Smooth muscle cell (in vitro differentiated cells): ENCODE results near the gene ELF5. TPM values are rescaled to one million over a fixed set of nuclear protein-coding genes. Genes with fewer than 3 reads are reported as not detected.

Experiments used
- DNase-seq: peaks from one replicate; lab custom pipeline; 2025; ENCODE audit not compliant: unreplicated experiment; lab: John Stamatoyannopoulos, UW
- H2AFZ ChIP-seq: fragments of 200-600 bp; sonication (generic); 2 replicates; pipeline ENCODE4 v1.6.0; 2016; ENCODE audit warnings: antibody characterized with exemption, low read depth, mild to moderate bottlenecking
- H3F3A ChIP-seq: fragments of 200-600 bp; sonication (generic); 2 replicates; pipeline ENCODE4 v1.6.0; 2017; ENCODE audit warnings: antibody characterized with exemption, low read depth
- H3K27ac ChIP-seq: fragments of 200-600 bp; sonication (generic); 2 replicates; pipeline ENCODE4 v1.5.1; 2016; ENCODE audit warnings: low read depth, mild to moderate bottlenecking
- H3K27me3 ChIP-seq: fragments of 200-600 bp; sonication (generic); 2 replicates; pipeline ENCODE4 v1.6.1; 2016; ENCODE audit warnings: low read depth, mild to moderate bottlenecking
- H3K36me3 ChIP-seq: fragments of 200-600 bp; sonication (generic); 2 replicates; pipeline ENCODE4 v1.5.1; 2016; ENCODE audit warnings: low read depth
- H3K4me1 ChIP-seq: fragments of 200-600 bp; sonication (generic); 2 replicates; pipeline ENCODE4 v1.5.1; 2016; ENCODE audit warnings: low read depth
- H3K4me2 ChIP-seq: fragments of 200-600 bp; sonication (generic); 2 replicates; pipeline ENCODE4 v1.6.0; 2016; ENCODE audit warnings: mild to moderate bottlenecking
- H3K4me3 ChIP-seq: fragments of 200-600 bp; sonication (generic); 2 replicates; pipeline ENCODE4 v1.5.1; 2016; ENCODE audit warnings: mild to moderate bottlenecking
- H3K79me2 ChIP-seq: fragments of 200-600 bp; sonication (generic); 2 replicates; pipeline ENCODE4 v1.6.0; 2016; ENCODE audit warnings: low read depth, mild to moderate bottlenecking
- H3K9ac ChIP-seq: fragments of 200-600 bp; sonication (generic); 2 replicates; pipeline ENCODE4 v1.6.0; 2016; ENCODE audit warnings: low read depth
- H3K9me3 ChIP-seq: fragments of 200-600 bp; sonication (generic); replicated peaks from 2 replicates; pipeline ENCODE4 v1.5.1; 2016; ENCODE audit warnings: low read depth
- H4K20me1 ChIP-seq: fragments of 200-600 bp; sonication (generic); 2 replicates; pipeline ENCODE4 v1.6.0; 2016; ENCODE audit warnings: low read depth
- WGBS: methylation state at CpG from one replicate; pipeline ENCODE4 v1.1.7; 2016; ENCODE audit warnings: low lambda C conversion rate; 5-methylcytosine and 5-hydroxymethylcytosine counted together
- polyA plus RNA-seq: library from polyadenylated mRNA; unstranded; fragments of >200 nt; fragmentation: Nextera tagmentation; extraction: Ambion mirVana; gene quantifications from 2 replicates; pipeline ENCODE4 v1.2.1, GENCODE V29; 2016
- total RNA-seq: library from RNA; depleted of rRNA; stranded (reverse); fragments of >200 nt; gene quantifications from 2 replicates; pipeline ENCODE4 v1.2.3, GENCODE V29; 2014
- TF ChIP-seq, protein P1 (sequence below): fragments of 200-600 bp; sonication (generic); IDR thresholded peaks from 2 replicates; pipeline ENCODE4 v1.5.1; 2017; ENCODE audit warnings: borderline replicate concordance, mild to moderate bottlenecking, antibody characterized with exemption; ENCODE audit not compliant: insufficient read depth, poor library complexity, severe bottlenecking

ELF5 gene
- total and polyA plus RNA-seq, 2 experiments from 2014 or later = 0.67 TPM; not detected in 1

DNA sequence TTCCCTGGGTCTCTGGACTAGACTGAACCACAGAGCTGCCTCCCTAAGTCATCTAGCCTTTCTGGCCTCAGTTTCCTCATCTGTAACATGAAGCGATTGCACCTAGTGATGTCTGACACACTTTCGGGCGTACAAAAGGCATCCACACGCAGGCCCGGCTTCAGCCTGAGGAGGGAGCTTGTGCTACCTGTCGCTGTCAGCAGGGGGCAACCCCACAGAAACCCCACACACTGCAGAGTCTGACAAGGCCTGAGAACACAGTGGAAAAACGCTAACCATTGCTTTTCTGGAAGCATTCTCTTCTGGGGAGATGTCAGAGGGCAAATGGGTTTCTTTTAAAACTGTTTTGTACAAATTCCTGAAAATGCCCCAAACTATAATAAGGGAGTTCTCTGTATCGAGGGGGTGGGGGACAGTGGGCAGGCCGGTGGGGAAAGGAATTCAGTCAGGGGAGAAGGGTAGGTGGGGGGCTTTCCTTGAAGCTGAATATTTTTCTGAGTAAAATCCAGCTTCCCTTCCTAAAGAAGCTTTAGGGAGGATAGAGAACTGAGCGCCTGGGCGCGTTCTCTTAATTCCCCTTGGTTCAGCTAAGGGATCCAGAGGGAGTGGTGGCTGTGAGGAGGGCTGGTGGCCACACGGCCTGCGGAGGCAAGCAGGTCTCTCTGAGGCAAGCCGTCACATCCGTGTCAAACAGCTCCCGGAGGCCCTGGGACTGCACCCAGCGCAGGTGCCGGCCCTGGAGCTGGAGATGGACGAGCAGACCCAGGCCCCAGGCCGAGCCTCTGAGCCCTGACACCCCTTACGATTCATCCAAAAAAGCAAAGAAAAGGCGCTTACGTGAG, 533 bp downstream of the ELF5 start:
- Histone ChIP-seq H3K27me3 (no peaks in the 10 kb centered on the region), H3K4me3 (no peak overlapping the region), H2AFZ (no peak overlapping the region), H3K79me2 (no peaks in the 10 kb centered on the region), H3F3A (no peaks in the 10 kb centered on the region), H3K36me3 (no peaks in the 10 kb centered on the region), H3K4me2 (no peak overlapping the region), H3K27ac (no peak overlapping the region), H3K9ac (no peak overlapping the region), H4K20me1 (no peaks in the 10 kb centered on the region), H3K4me1 (no peaks in the 10 kb centered on the region), H3K9me3 (no peaks in the 10 kb centered on the region)
- TF ChIP-seq, protein P1, sequence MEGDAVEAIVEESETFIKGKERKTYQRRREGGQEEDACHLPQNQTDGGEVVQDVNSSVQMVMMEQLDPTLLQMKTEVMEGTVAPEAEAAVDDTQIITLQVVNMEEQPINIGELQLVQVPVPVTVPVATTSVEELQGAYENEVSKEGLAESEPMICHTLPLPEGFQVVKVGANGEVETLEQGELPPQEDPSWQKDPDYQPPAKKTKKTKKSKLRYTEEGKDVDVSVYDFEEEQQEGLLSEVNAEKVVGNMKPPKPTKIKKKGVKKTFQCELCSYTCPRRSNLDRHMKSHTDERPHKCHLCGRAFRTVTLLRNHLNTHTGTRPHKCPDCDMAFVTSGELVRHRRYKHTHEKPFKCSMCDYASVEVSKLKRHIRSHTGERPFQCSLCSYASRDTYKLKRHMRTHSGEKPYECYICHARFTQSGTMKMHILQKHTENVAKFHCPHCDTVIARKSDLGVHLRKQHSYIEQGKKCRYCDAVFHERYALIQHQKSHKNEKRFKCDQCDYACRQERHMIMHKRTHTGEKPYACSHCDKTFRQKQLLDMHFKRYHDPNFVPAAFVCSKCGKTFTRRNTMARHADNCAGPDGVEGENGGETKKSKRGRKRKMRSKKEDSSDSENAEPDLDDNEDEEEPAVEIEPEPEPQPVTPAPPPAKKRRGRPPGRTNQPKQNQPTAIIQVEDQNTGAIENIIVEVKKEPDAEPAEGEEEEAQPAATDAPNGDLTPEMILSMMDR = peak; percentile 58
- WGBS = 72% methylated on average over 24 of the region's 24 CpGs
- DNase-seq = no peak

DNA sequence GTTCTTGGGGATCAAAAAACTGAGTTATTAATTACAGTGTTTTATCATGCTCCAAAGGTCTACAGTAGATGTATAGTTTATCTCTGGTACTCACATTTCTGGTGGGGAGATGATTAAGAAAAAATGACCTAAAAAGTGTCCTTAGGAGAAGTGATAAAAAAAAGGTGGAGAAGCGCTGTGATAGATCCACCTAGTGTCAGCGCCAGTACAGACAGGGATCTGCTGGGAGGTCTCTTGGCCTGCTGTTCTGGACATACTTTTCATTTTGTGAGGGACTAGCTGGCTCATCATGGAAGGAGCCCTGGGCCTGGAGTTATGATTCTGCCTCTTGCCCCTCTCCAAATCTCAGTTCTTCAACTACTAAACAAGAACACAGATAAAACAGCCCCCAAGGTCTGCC, 2.9 kb downstream of the ELF5 start:
- Histone ChIP-seq H2AFZ (no peak overlapping the region), H3K9me3 (no peaks in the 10 kb centered on the region), H3K36me3 (no peaks in the 10 kb centered on the region), H3K27ac (no peak overlapping the region), H3K27me3 (no peaks in the 10 kb centered on the region), H3K4me2 (no peak overlapping the region), H3K4me1 (no peaks in the 10 kb centered on the region), H4K20me1 (no peaks in the 10 kb centered on the region), H3F3A (no peaks in the 10 kb centered on the region), H3K4me3 (no peak overlapping the region), H3K9ac (no peak overlapping the region), H3K79me2 (no peaks in the 10 kb centered on the region)
- DNase-seq = no peak
- TF ChIP-seq, protein P1 = no peak
- 100% methylated on average over 2 of the region's 2 CpGs for WGBS

DNA sequence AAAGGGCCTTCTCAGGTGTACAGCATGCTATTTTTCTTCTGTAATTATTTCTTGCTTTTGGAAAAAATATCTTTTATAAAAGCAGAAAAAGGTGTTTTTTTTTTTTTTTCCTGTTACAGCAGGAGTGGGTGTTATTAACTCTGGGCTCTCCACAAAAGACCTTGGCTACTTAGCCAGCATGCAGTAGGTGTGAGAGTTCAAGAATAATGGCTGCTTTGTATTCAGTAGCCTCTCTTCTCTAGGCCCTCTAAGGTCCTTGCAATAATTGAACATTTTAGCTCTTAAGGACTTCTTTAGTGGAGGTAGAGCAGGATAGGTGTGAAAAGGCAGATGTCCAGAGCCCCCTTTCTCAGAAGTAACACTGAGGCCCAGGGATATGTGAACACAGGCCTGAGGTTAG, 3.4 kb downstream of the ELF5 start:
- no peak overlapping the region for H2AFZ ChIP-seq
- H3K4me2 ChIP-seq = no peak overlapping the region
- H3K4me1 ChIP-seq = no peaks in the 10 kb centered on the region
- H4K20me1 ChIP-seq = no peaks in the 10 kb centered on the region
- no peaks in the 10 kb centered on the region for H3F3A ChIP-seq
- no peak overlapping the region for H3K27ac ChIP-seq
- DNase-seq = no peak
- no peaks in the 10 kb centered on the region for H3K9me3 ChIP-seq
- TF ChIP-seq, protein P1 = no peak
- H3K79me2 ChIP-seq = no peaks in the 10 kb centered on the region
- H3K9ac ChIP-seq = no peak overlapping the region
- H3K27me3 ChIP-seq = no peaks in the 10 kb centered on the region
- no peak overlapping the region for H3K4me3 ChIP-seq
- H3K36me3 ChIP-seq = no peaks in the 10 kb centered on the region
